Kidney (tissue), 22 donors: ENCODE data around the gene ZNF12. TPM values are rescaled to one million over a fixed set of nuclear protein-coding genes. Genes with fewer than 3 reads are reported as not detected.
"Not testable (repeated sequence)": the region's sequence is repeated elsewhere in the genome, so short reads cannot be mapped to it uniquely, and the experiment has no call there.

Source experiments
- DNase-seq, 5 donors: peaks; one replicate each; pipeline ENCODE4 v3.0.0-alpha.2; 2013 to 2020
- FAIRE-seq: peaks from 2 replicates; lab custom pipeline; 2012; peaks lifted over from hg19 to GRCh38; lab: Jason Lieb, UNC
- H3K27ac ChIP-seq, 2 donors: one replicate each; pipeline ENCODE4 v1.7.0; 2013; ENCODE audit warnings: low read depth in 2 of 2, low read length in 2 of 2, inconsistent platforms in 1 of 2
- H3K27me3 ChIP-seq: one replicate; pipeline ENCODE4 v1.7.1; 2013; ENCODE audit warnings: low read length, inconsistent platforms; ENCODE audit not compliant: control insufficient read depth, insufficient read depth
- H3K36me3 ChIP-seq, 3 donors: one replicate each; pipeline versions ENCODE4 v1.7.0 to v1.7.1; 2013; ENCODE audit warnings: low read length in 3 of 3, control low read depth in 1 of 3, inconsistent platforms in 1 of 3; ENCODE audit not compliant: insufficient read depth in 3 of 3, control insufficient read depth in 2 of 3
- H3K4me1 ChIP-seq, 3 donors: one replicate each; pipeline versions ENCODE4 v1.7.0 to v1.7.1; 2013; ENCODE audit warnings: low read length in 3 of 3, inconsistent platforms in 1 of 3, low read depth in 1 of 3; ENCODE audit not compliant: control insufficient read depth in 2 of 3, insufficient read depth in 2 of 3
- H3K4me3 ChIP-seq, 3 donors: one replicate each; pipeline versions ENCODE4 v1.7.0 to v1.8.1; 2013; ENCODE audit warnings: low read length in 3 of 3, control low read depth in 1 of 3, inconsistent platforms in 1 of 3
- H3K9ac ChIP-seq, 3 donors: one replicate each; pipeline versions ENCODE4 v1.7.0 to v1.7.1; 2013; ENCODE audit warnings: low read length in 3 of 3, control low read depth in 1 of 3, inconsistent platforms in 1 of 3
- H3K9me3 ChIP-seq, 3 donors: one replicate each; pipeline versions ENCODE4 v1.7.0 to v1.7.1; 2013; ENCODE audit warnings: low read length in 3 of 3, control low read depth in 1 of 3, inconsistent platforms in 1 of 3; ENCODE audit not compliant: control insufficient read depth in 2 of 3, insufficient read depth in 1 of 3
- intact Hi-C: fragments of 100-400 bp; cut with DNase I; formaldehyde crosslinking; loops from one replicate; pipeline ENCODE4 v1.11.1; 2022
- long read RNA-seq, 10 donors: library from polyadenylated mRNA in 1 of 10; unstranded in 1 of 10; transcript quantifications; one replicate each; pipeline ENCODE4 v2.0.0 and lab custom pipeline, GENCODE V29; 2021 to 2026
- polyA plus RNA-seq: library from polyadenylated mRNA; stranded (reverse); fragments of 350-450 nt; fragmentation: Illumina TruSeq; extraction: RNeasy Lipid Tissue Mini Kit (QIAGEN cat#74804); gene quantifications from one replicate; pipeline ENCODE4 v1.2.3, GENCODE V29; 2014; ENCODE audit warnings: low read depth, low replicate concordance; ENCODE audit not compliant: insufficient read depth
- total RNA-seq: library from RNA; stranded (reverse); fragmentation: NEBNext Ultra II Directional; extraction: Animal tissue kit (Norgen Biotek cat#: 25700); gene quantifications from one replicate; pipeline ENCODE4 v1.2.1, GENCODE V29; 2021
- TF ChIP-seq, protein P1 (sequence below): IDR thresholded peaks from 3 replicates; pipeline ENCODE4 v1.5.1; 2012; ENCODE audit warnings: mild to moderate bottlenecking, moderate library complexity, borderline replicate concordance; ENCODE audit not compliant: insufficient read depth; ENCODE audit errors: extremely low read depth
- donor health status: control.
- donor health status: control.
- donor health status: control.
- donor health status: control.
- donor health status: control.
- donor health status: DM: yes; HTN: yes; CAD: no.
- donor health status: Normal renal cell carcinoma (clear cell type).

Gene ZNF12
- 31.3 TPM for total RNA-seq
- polyA plus RNA-seq: 9.9 TPM
- long read RNA-seq, donor 1, full-length matches to known transcripts: 8 of 8 reads
- long read RNA-seq, donor 1, partial matches to known transcripts: 0 of 8 reads
- long read RNA-seq, donor 1, other reads (novel, unspliced or antisense): 0 of 8 reads
- long read RNA-seq, donor 2, full-length matches to known transcripts: 4 of 4 reads
- long read RNA-seq, donor 2, partial matches to known transcripts: 0 of 4 reads
- long read RNA-seq, donor 2, other reads (novel, unspliced or antisense): 0 of 4 reads
- long read RNA-seq, donor 3, full-length matches to known transcripts: 8 of 8 reads
- long read RNA-seq, donor 3, partial matches to known transcripts: 0 of 8 reads
- long read RNA-seq, donor 3, other reads (novel, unspliced or antisense): 0 of 8 reads
- long read RNA-seq, donor 4, full-length matches to known transcripts: 8 of 8 reads
- long read RNA-seq, donor 4, partial matches to known transcripts: 0 of 8 reads
- long read RNA-seq, donor 4, other reads (novel, unspliced or antisense): 0 of 8 reads
- long read RNA-seq, donor 5, full-length matches to known transcripts: 1 of 1 reads
- long read RNA-seq, donor 5, partial matches to known transcripts: 0 of 1 reads
- long read RNA-seq, donor 5, other reads (novel, unspliced or antisense): 0 of 1 reads
- long read RNA-seq, donor 6, full-length matches to known transcripts: 4 of 4 reads
- long read RNA-seq, donor 6, partial matches to known transcripts: 0 of 4 reads
- long read RNA-seq, donor 6, other reads (novel, unspliced or antisense): 0 of 4 reads
- long read RNA-seq, donor 7, full-length matches to known transcripts: 37 of 41 reads
- long read RNA-seq, donor 7, partial matches to known transcripts: 0 of 41 reads
- long read RNA-seq, donor 7, other reads (novel, unspliced or antisense): 4 of 41 reads
- long read RNA-seq, donor 8, full-length matches to known transcripts: 5 of 14 reads
- long read RNA-seq, donor 8, partial matches to known transcripts: 9 of 14 reads
- long read RNA-seq, donor 8, other reads (novel, unspliced or antisense): 0 of 14 reads
- long read RNA-seq, donor 9, full-length matches to known transcripts: 3 of 3 reads
- long read RNA-seq, donor 9, partial matches to known transcripts: 0 of 3 reads
- long read RNA-seq, donor 9, other reads (novel, unspliced or antisense): 0 of 3 reads
- long read RNA-seq, donor 10, full-length matches to known transcripts: 8 of 8 reads
- long read RNA-seq, donor 10, partial matches to known transcripts: 0 of 8 reads
- long read RNA-seq, donor 10, other reads (novel, unspliced or antisense): 0 of 8 reads

DNA sequence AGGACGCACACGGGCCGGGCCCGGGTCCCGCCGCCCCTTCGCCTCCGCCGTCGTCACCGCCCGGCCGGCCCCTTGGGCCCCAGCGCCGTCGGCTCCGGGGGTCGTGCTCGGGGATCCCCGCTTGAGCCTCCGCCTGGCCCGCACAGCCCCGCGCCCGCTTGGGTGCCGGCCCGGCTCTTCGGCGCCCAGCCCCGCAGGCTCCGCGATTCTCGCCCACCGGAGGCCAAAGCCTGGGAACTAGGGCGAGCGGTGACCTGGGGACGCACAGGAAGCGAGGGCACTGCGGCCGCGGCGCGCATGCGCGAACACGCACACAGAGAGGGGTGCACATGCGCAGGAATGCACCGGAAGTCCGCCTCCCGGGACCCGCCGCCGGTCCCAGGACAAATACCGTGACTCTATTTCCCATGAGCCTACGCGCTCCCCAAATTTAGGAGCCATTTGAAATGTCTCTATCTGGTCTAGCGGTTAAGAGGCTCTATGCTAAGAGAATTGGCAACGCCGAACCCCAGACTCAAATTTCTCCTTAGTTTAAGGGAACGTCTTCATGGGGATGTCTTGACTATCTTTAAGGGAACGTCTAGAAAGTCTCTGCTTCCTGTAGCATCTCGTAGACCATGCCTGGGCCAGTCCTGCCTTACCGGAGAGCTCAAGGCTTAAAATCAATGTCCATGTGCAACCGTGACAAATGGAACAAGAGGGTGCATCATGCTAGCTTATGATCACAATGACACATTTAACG is at the start of gene ZNF12:
ZNF12 (minus strand) TSS at position 282 of the 742 bp plus-strand sequence. CDS start 1,774 bp downstream, outside the sequence.
- no peaks in the 10 kb centered on the region for H3K27me3 ChIP-seq
- no peak for FAIRE-seq
- H3K9me3 ChIP-seq: peaks cover 0 to 4% (median 0%) of the 10 kb centered on the region in 3 donors
- peaks cover 11 to 17% (median 12%) of the 10 kb centered on the region in 3 donors for H3K36me3 ChIP-seq
- peak within 1 kb of the TSS; percentile 75 to 93 (median 92) for H3K4me3 ChIP-seq
- H3K27ac ChIP-seq: peak within 1 kb of the TSS; percentile 82 to 86
- peak; percentile 97 to 99 (median 98) for DNase-seq
- intact Hi-C loops: no loop called here
- TF ChIP-seq, protein P1, sequence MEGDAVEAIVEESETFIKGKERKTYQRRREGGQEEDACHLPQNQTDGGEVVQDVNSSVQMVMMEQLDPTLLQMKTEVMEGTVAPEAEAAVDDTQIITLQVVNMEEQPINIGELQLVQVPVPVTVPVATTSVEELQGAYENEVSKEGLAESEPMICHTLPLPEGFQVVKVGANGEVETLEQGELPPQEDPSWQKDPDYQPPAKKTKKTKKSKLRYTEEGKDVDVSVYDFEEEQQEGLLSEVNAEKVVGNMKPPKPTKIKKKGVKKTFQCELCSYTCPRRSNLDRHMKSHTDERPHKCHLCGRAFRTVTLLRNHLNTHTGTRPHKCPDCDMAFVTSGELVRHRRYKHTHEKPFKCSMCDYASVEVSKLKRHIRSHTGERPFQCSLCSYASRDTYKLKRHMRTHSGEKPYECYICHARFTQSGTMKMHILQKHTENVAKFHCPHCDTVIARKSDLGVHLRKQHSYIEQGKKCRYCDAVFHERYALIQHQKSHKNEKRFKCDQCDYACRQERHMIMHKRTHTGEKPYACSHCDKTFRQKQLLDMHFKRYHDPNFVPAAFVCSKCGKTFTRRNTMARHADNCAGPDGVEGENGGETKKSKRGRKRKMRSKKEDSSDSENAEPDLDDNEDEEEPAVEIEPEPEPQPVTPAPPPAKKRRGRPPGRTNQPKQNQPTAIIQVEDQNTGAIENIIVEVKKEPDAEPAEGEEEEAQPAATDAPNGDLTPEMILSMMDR: no peak
- H3K9ac ChIP-seq: peak within 1 kb of the TSS; percentile 86 to 96 (median 86)
- H3K4me1 ChIP-seq: peaks cover 0 to 12% (median 6%) of the 10 kb centered on the region in 3 donors

DNA sequence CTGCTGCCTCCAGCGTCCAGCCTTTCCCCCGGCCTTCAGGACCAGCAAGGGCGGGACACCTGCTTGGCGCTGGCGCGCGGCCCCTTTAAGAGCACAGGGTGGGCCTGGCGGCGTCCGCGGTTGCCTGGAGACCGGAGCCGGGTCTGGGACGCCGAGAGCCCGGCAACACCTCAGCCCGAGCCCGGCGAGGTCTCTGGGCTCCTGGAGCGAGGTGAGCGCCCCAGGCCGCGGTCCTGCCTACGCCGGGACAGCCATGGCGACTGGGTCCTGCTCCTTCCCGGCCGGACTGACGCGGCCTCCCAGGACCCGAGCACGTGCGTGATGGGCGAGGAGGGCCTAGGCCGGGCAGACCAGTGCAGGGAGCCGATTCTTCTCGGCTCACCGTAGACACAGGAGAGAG is 47.2 kb upstream of the ZNF12 start, which contains the start of gene RSPH10B2:
RSPH10B2 (plus strand) TSS at position 140 of the 400 bp plus-strand sequence. CDS start 3,575 bp downstream, outside the sequence.
- H3K27me3 ChIP-seq, H3K27ac ChIP-seq, FAIRE-seq, H3K9me3 ChIP-seq, intact Hi-C loops, H3K4me3 ChIP-seq, H3K4me1 ChIP-seq, H3K36me3 ChIP-seq, H3K9ac ChIP-seq: not testable (repeated sequence)
- DNase-seq: peak in 2 of 5 donors; percentile 28 to 71

DNA sequence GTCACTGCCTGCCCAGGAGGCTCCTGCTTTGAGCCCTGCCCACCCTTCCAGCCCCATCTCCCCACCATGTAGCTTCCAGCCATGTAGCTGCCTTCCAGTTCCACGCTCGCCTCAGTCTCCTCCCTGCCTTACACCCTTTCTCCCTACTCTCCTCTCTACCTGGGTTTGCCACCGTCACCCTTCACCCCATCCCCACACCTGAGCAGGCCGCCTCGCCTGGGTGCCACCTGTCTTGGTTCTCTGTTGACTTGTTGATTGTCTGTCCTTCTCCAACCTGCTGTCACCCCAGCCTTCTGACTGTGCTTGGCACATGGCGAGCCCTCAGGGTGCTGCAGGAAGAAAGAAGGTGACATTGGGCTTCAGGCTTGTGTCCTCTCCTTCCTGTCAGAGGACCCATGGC is 43.4 kb upstream of the ZNF12 start:
- H3K4me3 ChIP-seq, H3K4me1 ChIP-seq, H3K27ac ChIP-seq, H3K27me3 ChIP-seq, FAIRE-seq, H3K9ac ChIP-seq, DNase-seq, H3K9me3 ChIP-seq, intact Hi-C loops, H3K36me3 ChIP-seq: not testable (repeated sequence)

DNA sequence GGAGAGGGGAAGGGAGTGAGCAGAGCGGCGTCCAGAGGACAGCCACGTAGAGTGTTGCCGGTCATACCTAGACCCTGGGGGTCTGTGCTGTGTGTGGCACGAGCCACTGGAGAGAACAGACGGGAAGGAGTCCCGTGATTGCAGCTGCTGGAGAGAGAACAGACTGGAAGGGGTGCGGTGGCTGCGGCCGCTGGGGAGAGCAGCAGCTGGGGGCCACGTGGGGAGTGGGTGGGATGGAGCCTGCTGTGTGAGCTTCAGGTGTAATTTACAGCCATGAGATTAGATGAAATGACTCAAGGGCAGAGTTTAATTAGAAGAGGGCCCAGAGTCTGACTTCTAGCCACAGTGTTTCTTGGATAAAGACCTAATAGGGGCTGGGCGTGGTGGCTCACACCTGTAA is 42.6 kb upstream of the ZNF12 start:
- H3K4me1 ChIP-seq, H3K9me3 ChIP-seq, H3K27ac ChIP-seq, H3K36me3 ChIP-seq, DNase-seq, H3K27me3 ChIP-seq, FAIRE-seq, H3K4me3 ChIP-seq, H3K9ac ChIP-seq, intact Hi-C loops: not testable (repeated sequence)

DNA sequence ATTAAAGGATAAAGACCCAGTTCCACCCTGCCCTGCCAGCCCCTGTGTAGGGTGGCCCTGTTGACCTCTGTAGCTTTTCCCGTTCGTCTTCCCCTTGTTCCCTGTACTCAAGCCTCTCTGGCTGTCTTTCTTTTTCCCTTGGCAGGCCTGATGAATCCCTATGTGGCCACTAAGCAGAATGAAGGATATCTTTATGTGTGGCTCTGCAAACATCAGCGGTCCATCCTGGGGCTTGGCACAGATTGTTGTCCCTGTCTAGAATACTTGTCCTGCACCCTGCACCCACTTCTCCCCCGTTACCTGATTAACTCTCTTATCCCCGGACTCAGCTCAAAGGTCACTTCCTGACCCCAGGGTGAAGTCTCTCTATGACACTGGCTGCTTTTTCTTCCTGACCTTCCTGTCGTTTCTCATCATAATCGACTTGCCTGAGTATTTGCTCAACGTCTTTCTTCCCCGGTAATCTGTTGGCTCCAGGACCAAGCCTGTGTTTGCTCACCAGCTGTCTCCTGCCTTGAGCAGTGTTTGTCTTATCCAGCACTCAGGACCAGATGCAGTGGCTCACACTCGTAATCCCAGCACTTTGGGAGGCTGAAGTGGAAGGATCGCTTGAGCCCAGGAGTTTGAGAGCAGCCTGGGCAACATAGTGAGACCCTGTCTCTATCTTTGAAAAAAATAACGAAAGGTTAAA is 37.8 kb upstream of the ZNF12 start:
- H3K27ac ChIP-seq, H3K36me3 ChIP-seq, FAIRE-seq: not testable (repeated sequence)

DNA sequence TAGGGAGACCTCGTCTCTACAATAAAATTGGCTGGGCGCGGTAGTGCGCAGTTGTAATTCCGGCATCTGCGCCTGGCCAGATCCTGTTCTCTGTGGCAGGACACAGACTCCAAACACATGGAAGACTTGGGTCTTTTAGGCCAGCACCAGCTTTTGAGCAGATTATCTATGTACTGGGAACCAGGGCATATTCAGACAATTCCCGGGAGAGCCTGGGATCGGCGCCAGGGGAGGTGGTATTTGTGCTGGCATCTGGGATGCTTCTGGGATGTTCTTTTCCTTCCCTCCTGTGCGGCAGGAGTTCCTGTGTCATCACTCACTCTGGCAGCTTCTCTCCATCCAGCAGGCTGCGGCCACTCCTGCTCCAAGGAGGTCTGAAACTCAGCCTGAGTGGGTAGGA is 31.7 kb upstream of the ZNF12 start:
- H3K9me3 ChIP-seq, FAIRE-seq, H3K4me1 ChIP-seq, intact Hi-C loops, DNase-seq, H3K27me3 ChIP-seq, H3K27ac ChIP-seq, H3K4me3 ChIP-seq, H3K9ac ChIP-seq: not testable (repeated sequence)
- H3K36me3 ChIP-seq: peaks cover 2 to 22% (median 8%) of the 10 kb centered on the region in 3 donors

More for the DNA sequence above, 37.8 kb upstream of the ZNF12 start:
- H3K4me3 ChIP-seq, DNase-seq, H3K9me3 ChIP-seq, H3K4me1 ChIP-seq, H3K27me3 ChIP-seq, intact Hi-C loops, H3K9ac ChIP-seq: not testable (repeated sequence)
